Measurements from ENCODE around the gene CD248.
A peak's percentile ranks its signal among the peaks of the same experiment; 100 is the strongest.

Gene CD248

DNA sequence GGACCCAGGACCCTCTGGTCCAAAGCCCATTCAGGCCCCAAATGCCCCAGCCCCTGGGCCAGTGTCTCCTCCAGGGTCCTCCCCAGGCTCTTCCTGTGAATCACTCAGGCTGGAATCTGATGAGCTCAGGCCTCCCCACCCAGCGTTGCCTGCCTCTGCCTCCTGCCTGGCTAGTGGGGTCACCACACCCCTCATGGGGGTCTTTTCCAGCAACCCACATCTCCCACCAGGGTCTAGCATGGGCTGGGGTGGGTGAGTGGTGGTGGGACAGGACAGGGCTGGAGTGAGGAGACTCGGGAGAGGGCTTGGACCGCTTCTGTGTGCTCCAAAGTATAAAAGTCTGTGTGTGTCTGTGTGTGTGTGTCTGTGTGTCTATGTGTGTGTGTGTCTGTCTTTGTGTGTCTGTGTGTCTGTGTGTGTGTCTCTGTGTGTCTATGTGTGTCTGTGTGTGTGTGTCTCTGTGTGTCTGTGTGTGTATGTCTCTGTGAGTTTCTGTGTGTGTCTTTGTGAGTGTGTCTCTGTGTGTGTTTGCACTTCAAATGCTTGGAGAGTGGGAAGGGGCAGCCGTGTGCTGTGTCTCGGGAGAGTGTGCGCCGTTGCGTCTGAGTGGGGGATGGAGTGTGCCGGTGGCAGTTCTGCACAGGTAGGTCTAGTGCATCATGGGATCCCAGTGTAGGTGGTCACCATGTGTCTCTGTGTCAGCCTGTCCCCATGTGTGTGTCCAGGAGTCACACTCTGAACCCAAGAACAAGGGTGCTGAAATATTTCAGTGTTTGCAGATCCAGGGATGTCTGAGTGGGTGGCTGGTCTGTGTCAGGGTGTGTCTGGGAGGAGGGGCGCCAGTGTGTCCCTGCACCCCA, 10.6 kb upstream of the CD248 start:
- Histone ChIP-seq H3K4me2 (ENCODE audit: low read length) (no peak overlapping the region), H3K79me2 (no peaks in the 10 kb centered on the region), H3K4me1 (no peaks in the 10 kb centered on the region), H3K9me3 (ENCODE audit: control insufficient read depth, low read length) (no peaks in the 10 kb centered on the region), H3K27ac (peak overlapping the region; percentile 24), H3K9ac (no peak overlapping the region), H3K27me3 (ENCODE audit: control insufficient read depth, insufficient read depth, low read length) (no peaks in the 10 kb centered on the region), H3K4me3 (ENCODE audit: low read depth, low read length) (no peak overlapping the region), H2AFZ (no peak overlapping the region), H3K36me3 (ENCODE audit: control insufficient read depth, insufficient read depth, low read length) (no peaks in the 10 kb centered on the region)
- no peak for TF ChIP-seq CTCF (IDR thresholded peaks at IDR 0.05)

DNA sequence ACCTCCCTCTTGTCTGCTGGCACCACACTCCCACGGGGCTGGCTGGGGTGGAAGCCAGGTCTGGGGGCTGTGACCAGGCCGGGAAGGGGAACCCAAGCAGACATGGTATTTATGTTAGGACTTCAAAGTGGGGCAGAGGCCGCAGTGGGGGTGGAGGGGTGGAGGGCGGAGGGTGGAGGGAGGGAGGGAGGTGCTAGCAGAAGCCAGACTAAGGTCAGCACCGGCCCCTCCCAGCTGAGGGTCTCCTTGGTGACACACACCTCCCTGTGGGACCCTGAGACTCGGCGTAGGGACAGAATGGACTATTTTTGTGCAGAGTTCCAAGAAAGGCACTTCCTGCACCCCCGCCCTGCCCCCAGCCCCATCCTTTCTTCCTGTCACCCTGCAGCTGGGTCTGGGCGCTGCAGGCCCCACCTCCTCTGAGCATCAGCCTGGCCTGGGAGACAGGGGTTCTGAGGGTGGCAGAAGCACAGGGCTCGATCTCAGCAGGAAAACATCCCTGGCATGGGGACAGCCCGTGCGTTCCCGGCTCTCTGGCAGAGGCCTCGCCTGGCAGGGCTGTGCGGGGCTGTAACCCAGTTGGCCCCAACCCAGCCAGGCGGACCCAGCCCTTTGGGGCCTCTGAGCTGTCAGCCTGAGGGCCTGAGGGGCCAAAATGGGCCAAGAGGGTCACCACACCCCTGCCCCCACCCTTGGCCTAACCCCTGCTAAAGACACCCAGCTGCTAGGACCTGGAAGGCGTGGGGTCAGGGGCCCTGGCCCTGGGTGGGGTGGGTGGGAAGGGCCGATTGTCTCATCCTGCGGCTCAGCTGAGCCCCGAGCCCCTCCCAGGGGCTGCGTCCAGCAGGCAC, 9.6 kb upstream of the CD248 start:
- Histone ChIP-seq H3K79me2 (no peaks in the 10 kb centered on the region), H3K4me1 (no peaks in the 10 kb centered on the region), H3K9ac (no peak overlapping the region), H3K4me2 (ENCODE audit: low read length) (no peak overlapping the region), H3K27ac (no peak overlapping the region), H3K27me3 (ENCODE audit: control insufficient read depth, insufficient read depth, low read length) (no peaks in the 10 kb centered on the region), H3K9me3 (ENCODE audit: control insufficient read depth, low read length) (no peaks in the 10 kb centered on the region), H2AFZ (no peak overlapping the region), H3K4me3 (ENCODE audit: low read depth, low read length) (no peak overlapping the region), H3K36me3 (ENCODE audit: control insufficient read depth, insufficient read depth, low read length) (no peaks in the 10 kb centered on the region)
- no peak for TF ChIP-seq CTCF (IDR thresholded peaks at IDR 0.05)

GRCh38 chr11:66325263-66325671, 8.4 kb upstream of the CD248 start:
- Histone ChIP-seq H3K79me2 (no peaks in the 10 kb centered on the region), H3K27ac (no peak overlapping the region), H2AFZ (no peak overlapping the region), H3K9me3 (ENCODE audit: control insufficient read depth, low read length) (no peaks in the 10 kb centered on the region), H3K36me3 (ENCODE audit: control insufficient read depth, insufficient read depth, low read length) (no peaks in the 10 kb centered on the region), H3K4me3 (ENCODE audit: low read depth, low read length) (no peak overlapping the region), H3K4me1 (no peaks in the 10 kb centered on the region), H3K4me2 (ENCODE audit: low read length) (no peak overlapping the region), H3K27me3 (ENCODE audit: control insufficient read depth, insufficient read depth, low read length) (no peaks in the 10 kb centered on the region), H3K9ac (no peak overlapping the region)
- TF ChIP-seq CTCF (IDR thresholded peaks at IDR 0.05) = no peak

DNA sequence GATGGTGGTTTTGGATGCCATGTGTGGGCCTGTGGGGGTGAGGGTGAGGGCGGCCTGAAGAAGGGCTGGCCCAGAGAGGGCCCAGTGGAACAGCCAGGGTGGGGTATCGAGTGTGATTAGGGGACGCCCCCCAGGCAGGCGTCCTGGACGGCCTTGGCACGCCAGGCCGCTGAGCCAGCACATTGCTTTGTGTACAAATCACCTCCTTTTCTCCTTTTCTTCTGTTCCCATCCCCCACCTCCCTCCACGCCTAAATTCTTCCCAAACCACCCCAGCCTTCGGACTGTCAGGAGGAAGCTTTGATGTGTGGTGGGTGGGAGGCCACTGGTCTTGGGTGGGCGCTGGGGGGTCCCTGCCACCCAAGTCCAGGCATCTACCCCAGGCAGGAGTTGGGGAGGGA, 7.8 kb upstream of the CD248 start:
- Histone ChIP-seq H3K9ac (no peak overlapping the region), H3K27ac (no peak overlapping the region)

More for the DNA sequence above, 7.8 kb upstream of the CD248 start:
- no peaks in the 10 kb centered on the region for H3K4me1 ChIP-seq
- H2AFZ ChIP-seq = no peak overlapping the region
- no peak overlapping the region for H3K4me3 ChIP-seq (ENCODE audit: low read depth, low read length)
- TF ChIP-seq CTCF (IDR thresholded peaks at IDR 0.05) = no peak
- no peaks in the 10 kb centered on the region for H3K27me3 ChIP-seq (ENCODE audit: control insufficient read depth, insufficient read depth, low read length)
- no peaks in the 10 kb centered on the region for H3K9me3 ChIP-seq (ENCODE audit: control insufficient read depth, low read length)
- H3K4me2 ChIP-seq (ENCODE audit: low read length) = no peak overlapping the region
- no peaks in the 10 kb centered on the region for H3K79me2 ChIP-seq
- H3K36me3 ChIP-seq (ENCODE audit: control insufficient read depth, insufficient read depth, low read length) = no peaks in the 10 kb centered on the region
